Left ventricle myocardium inferior (tissue), 1 donor: Measurements from ENCODE around the gene SMYD3. TPM values are rescaled to one million over a fixed set of nuclear protein-coding genes. Genes with fewer than 3 reads are reported as not detected.

ENCODE experiments used
- DNase-seq: peaks from one replicate; pipeline ENCODE4 v3.0.0-alpha.2; 2020
- H3K27ac ChIP-seq: fragments of 200-600 bp; replicated peaks from 2 replicates; pipeline ENCODE4 v1.8.0; 2021
- H3K27me3 ChIP-seq: fragments of 200-600 bp; 2 replicates; pipeline ENCODE4 v1.8.0; 2021; ENCODE audit warnings: low read depth
- H3K36me3 ChIP-seq: fragments of 200-600 bp; 2 replicates; pipeline ENCODE4 v1.8.0; 2021
- H3K4me1 ChIP-seq: fragments of 200-600 bp; 2 replicates; pipeline ENCODE4 v1.8.0; 2021
- H3K4me3 ChIP-seq: fragments of 200-600 bp; 2 replicates; pipeline ENCODE4 v1.8.0; 2021; ENCODE audit warnings: mild to moderate bottlenecking, moderate library complexity
- H3K9me3 ChIP-seq: fragments of 200-600 bp; replicated peaks from 2 replicates; pipeline ENCODE4 v1.8.0; 2021
- CTCF ChIP-seq: fragments of 200-600 bp; IDR thresholded peaks from 2 replicates; pipeline ENCODE4 v1.8.0; 2021; ENCODE audit warnings: antibody characterized with exemption, mild to moderate bottlenecking, borderline replicate concordance
- intact Hi-C: fragments of 100-400 bp; cut with micrococcal nuclease; formaldehyde crosslinking; loops from one replicate; pipeline ENCODE4 v1.11.0; 2022
- total RNA-seq: library from RNA; stranded (reverse); fragmentation: NEBNext Ultra II Directional; extraction: Animal tissue kit (Norgen Biotek cat#: 25700); gene quantifications from one replicate; pipeline ENCODE4 v1.2.1, GENCODE V29; 2021
- donor health status: DM: no; HTN: yes; CAD: no; lungs with severe emphysema.

Gene SMYD3
- total RNA-seq, 1 donor from 2014 or later = 9.9 TPM

- H3K9me3 ChIP-seq = peaks cover 7% of the 10 kb centered on the region
- peaks cover 16% of the 10 kb centered on the region for H3K36me3 ChIP-seq
- no peak for DNase-seq
- TF ChIP-seq CTCF = no peak
- H3K4me3 ChIP-seq = no peak overlapping the region
- no peaks in the 10 kb centered on the region for H3K27me3 ChIP-seq
- no peak overlapping the region for H3K27ac ChIP-seq
- intact Hi-C loops = no loop called here
- peaks cover 15% of the 10 kb centered on the region for H3K4me1 ChIP-seq
Observed at GRCh38 chr1:245858022-245858721, 648.9 kb downstream of the SMYD3 start.

- Histone ChIP-seq H3K36me3 (peaks cover 17% of the 10 kb centered on the region), H3K4me1 (peaks cover 15% of the 10 kb centered on the region), H3K27me3 (no peaks in the 10 kb centered on the region), H3K27ac (no peak overlapping the region), H3K9me3 (peaks cover 7% of the 10 kb centered on the region), H3K4me3 (no peak overlapping the region)
- intact Hi-C loops = no loop called here
- TF ChIP-seq CTCF = no peak
- DNase-seq = no peak
Observed at GRCh38 chr1:245856944-245857531, 650.0 kb downstream of the SMYD3 start.

GRCh38 chr1:245855846-245856730, 651.0 kb downstream of the SMYD3 start:
- no peak for TF ChIP-seq CTCF
- peaks cover 11% of the 10 kb centered on the region for H3K4me1 ChIP-seq
- H3K9me3 ChIP-seq = peaks cover 7% of the 10 kb centered on the region
- H3K27me3 ChIP-seq = no peaks in the 10 kb centered on the region
- peaks cover 20% of the 10 kb centered on the region for H3K36me3 ChIP-seq
- no peak overlapping the region for H3K4me3 ChIP-seq
- H3K27ac ChIP-seq = no peak overlapping the region
- intact Hi-C loops = no loop called here
- no peak for DNase-seq

GRCh38 chr1:245853291-245853690, 653.8 kb downstream of the SMYD3 start:
- H3K36me3 ChIP-seq = peaks cover 20% of the 10 kb centered on the region
- H3K4me3 ChIP-seq = no peak overlapping the region
- H3K9me3 ChIP-seq = peaks cover 7% of the 10 kb centered on the region
- intact Hi-C loops = no loop called here
- H3K27me3 ChIP-seq = no peaks in the 10 kb centered on the region
- no peak overlapping the region for H3K27ac ChIP-seq
- H3K4me1 ChIP-seq = no peaks in the 10 kb centered on the region
- no peak for DNase-seq
- no peak for TF ChIP-seq CTCF

GRCh38 chr1:245843101-245843500, 664.0 kb downstream of the SMYD3 start:
- Histone ChIP-seq H3K4me3 (no peak overlapping the region), H3K9me3 (no peaks in the 10 kb centered on the region), H3K36me3 (no peaks in the 10 kb centered on the region), H3K27me3 (no peaks in the 10 kb centered on the region), H3K27ac (no peak overlapping the region), H3K4me1 (no peaks in the 10 kb centered on the region)
- DNase-seq = no peak
- intact Hi-C loops = no loop called here
- TF ChIP-seq CTCF = no peak
